GM18502 (cell line): ENCODE results near the gene NR3C1.

ENCODE experiments used
- ATAC-seq: cut with Tn5 transposase; IDR thresholded peaks from one replicate; pipeline ENCODE4 v1.9.1; 2021; ENCODE audit warnings: mild to moderate bottlenecking; ENCODE audit not compliant: unreplicated experiment, poor library complexity

Gene NR3C1

DNA sequence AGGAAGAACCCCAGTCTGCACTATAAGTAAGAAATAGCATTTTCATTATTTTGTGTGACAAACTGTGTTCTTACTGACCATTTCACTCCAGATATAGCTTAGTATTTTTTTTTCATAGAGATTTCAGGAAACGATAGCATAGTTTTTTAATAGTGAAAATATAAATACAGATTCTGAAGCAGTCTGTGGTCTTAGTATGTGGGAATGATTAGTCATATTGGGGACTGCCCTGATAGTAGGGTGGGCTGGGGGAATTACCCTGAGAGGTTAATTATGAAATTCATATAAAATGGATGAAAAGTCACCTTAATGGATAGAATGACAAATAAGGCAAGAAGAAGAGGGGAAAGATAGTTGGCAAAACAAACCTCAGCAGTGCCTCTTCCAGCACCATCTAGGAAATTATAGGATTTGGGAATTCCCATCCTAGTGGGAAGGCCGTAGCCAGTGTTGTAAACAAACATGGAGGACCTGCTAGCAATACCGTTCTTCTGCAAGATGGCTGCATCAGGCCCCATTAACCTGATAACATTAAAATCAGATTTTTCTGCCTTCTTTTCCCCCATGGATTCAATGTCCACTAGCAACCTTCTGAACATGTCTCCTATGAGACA, 23.7 kb upstream of the NR3C1 start:
- peak; percentile 65 for ATAC-seq

DNA sequence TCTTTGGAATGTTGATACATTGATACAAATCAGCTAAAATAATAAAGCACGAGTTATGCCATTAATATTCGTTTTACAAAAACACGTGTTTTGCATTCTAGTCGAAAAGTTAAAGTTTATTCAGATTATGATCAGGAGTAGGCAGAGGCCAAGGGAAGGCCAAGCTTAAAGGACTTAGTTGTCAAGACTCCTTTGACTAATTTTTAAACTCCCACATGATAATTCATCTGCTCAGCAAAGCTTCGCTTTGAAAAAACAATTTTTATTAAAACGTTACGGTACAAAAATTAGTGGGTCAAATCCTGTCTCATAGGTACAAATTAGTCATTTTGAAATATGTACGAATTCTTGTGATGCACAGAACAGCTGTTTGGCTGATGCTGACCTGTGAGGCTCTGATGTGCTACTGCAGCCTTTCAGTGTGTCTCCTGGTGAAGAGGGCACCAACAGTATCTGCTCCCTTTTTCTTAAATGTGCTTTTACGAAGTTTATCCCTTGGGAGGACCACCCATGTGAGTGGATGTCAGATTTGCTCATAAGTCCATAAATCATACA, 23.0 kb upstream of the NR3C1 start:
- peak; percentile 82 for ATAC-seq

- ATAC-seq, result no peak
Observed at GRCh38 chr5:143425835-143426234, 22.3 kb upstream of the NR3C1 start.

DNA sequence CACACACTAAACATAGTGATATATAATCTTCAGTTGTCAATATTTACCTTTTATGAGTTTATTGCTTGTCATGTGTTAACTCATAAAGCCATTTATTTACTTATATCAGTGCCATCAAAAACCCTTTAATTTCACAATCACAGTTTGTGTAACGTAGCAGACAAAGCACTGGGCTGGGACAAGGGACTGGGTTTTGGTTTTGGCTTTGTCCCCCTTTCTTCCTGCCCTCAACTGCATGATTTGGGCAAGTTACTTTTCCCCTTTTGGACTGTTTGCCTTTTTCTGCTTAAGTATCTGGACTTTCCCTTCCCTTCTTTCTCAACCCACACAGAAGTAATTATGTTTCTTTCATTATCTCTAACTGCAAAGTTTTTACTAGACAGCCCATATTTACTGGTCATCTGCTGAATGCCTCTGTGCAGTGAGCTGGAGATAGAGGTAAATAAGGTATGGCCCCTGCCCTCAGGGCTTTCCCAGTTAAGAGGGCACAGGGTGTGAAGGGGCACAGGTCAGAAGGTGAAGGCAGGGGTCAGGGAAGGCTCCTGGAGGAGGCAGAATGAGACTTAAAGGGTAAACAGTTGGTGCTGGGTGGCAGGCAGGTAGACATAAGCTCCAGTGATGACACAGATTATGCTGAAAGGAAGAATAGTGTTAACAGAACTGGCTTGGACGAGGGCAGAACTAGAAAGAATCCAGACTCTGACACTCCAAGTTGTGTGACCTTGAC, 14.8 kb upstream of the NR3C1 start:
- peak; percentile 57 for ATAC-seq

DNA sequence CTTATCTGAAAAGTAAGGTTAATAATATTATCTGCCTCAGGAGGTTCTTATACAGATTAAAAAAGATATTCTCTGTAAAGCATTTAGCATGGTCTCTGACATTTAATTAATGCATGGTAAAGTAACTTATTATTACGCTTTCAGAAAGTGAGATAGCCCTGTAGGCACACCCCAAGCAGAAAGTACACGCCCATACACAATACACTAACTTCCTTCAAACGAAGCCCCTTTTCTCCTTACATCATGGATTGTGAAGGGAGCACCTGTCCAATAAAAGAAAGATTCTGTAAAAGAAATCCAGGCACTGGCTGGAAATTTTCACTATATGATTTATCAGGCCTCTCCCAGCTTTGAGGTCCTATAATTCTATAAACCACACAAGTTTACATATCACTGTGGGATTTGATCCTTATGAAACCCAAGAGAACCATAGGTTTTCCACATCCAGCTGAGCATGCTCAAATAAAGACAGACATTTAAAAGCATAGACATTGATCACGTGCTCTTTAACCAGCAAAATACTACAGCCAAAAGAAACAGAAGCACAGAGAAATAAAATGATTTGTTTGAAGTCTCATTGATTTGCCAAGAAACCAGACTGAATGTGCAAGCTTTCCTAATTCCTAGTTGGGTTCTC, 14.1 kb upstream of the NR3C1 start:
- ATAC-seq, result no peak

DNA sequence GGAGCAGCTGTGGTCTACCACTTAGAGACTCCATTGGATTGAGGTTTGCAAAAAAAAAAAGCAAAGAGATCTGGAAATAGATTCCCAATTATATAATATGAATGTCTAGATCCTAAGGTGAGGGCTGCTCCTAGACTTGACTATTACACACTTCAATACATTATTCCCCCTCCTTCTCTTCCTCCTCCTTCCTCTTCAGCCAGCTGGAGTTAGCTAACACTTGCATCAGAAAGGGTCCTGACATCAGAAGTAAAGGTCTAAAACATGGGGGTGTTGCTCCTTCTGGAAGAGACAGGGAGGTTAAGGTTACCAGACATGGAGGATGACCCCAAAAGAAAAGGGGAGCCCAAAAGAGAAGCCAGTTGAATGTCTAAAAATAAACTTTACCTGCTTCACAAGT, 12.9 kb upstream of the NR3C1 start:
- ATAC-seq, result no peak

DNA sequence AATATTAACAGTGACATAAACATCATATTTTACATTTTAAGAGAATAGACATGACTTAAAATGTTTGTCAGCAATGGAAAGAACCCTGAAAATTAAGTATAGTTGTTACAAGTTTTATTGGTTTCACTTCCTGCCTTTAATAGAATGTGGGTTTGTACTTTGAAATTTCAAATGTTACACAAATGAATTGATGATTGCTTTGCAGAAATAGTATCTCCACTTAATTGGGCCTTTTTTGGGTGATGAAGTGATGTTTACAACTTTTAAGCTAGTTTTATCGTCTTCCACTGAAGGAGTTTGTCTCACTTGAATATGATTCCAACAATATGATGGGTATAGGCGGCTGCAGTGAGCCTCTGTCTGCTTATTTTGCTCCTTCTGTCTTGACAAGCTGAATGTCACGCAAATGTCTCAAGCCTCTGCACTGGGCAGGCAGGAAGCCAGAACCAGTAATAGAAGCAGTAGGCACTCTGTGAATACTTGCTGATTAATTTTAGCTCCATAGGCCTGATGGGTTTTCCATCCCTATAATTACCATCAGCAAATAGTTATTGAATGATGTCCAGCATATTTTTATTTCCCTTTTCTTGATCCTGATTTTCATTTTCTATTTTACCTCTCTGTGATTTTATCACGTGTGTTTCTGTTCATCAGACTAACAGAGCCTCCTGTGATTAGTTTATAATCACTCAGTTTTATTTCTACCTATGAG, 10.6 kb upstream of the NR3C1 start:
- ATAC-seq, result peak; percentile 78

- no peak for ATAC-seq
Observed at GRCh38 chr5:143412661-143413342, 9.3 kb upstream of the NR3C1 start.

DNA sequence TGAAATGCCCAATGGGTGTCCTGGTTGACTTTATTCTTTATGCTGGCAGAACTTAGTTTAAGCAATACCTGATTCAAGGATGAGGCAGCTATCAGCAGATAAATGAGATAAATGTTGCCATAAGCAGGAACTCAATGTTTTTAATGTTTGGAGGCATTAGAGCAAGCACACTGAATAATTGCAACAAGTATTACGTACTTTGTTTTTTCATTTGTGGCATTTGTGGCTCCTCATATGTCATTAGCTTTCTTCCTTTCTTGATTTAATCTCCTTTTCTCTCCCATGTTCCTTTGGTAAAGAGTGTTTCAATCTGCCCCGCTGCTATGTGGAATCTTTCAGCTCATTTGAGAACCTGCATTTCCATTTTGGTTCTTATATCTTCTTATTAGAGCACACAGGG, 6.4 kb upstream of the NR3C1 start:
- ATAC-seq, result no peak

DNA sequence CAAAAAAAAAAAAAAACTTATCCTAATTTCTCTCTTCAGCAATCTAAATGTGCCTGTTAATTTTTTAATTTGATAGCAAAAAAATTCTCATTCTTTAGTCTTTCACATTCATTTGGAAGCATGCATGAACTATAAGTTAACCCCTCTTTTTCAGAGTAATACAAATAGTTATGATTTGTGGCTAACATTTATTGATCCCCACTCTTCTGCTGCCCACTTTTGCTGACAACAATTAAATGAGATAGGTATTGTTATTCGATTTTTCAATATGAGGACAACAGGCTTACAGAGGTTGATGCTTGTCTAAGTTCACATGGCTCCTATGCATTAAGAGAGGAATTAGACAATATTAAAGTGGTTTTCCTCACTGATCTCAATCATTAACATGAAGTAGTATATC, 2.9 kb upstream of the NR3C1 start:
- no peak for ATAC-seq

- no peak for ATAC-seq
Observed at GRCh38 chr5:143405849-143406098, 2.3 kb upstream of the NR3C1 start.

- peak; percentile 32 for ATAC-seq
Observed at GRCh38 chr5:143405063-143405848, 1.8 kb upstream of the NR3C1 start.

DNA sequence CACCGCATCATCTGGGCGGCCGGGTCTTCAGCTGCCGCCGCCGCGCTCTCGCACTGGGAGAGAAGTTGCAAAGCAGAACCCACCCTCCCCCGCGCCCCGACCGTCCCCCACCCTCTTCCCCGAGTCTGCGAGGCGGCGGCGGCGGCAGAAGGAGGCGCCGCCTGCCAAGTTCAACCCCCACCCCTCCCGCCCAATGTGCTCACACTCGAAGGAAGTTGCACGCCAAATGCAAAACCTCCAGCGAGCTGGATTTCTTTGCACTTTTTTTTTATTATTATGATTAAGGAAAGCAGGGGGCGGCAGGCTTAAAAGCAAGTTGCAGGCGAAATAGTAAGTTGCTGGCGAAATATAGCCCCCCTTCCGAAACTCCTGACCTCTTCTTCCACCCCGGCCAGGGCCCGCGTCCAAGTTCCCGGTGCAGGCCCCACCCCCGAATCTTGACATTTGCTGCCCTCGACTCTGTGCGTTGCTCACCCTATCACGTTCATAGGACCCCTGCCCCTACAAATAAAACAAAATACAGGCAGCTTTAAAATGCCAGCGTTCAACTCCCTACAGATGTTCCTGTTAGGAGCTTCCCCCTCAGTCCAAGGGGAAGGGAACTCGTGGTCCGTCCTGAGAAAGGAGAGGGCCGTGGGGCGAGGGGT, 1.1 kb upstream of the NR3C1 start:
- peak; percentile 24 for ATAC-seq

DNA sequence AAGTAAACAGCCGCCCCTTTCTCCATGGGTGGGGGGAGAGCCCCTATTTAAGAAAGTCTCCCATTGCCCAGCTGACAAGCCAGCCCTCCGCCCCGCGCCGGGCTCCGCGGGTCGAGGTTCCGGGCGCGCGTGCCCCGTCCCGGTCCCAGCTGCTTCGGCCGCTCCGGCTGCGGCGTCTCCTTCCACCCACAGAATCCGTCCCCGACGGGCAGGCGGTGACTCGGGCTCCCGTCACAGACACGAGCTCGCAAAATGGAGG, 223 bp downstream of the NR3C1 start:
- ATAC-seq, result peak; percentile 13

GRCh38 chr5:143402553-143403333, 743 bp downstream of the NR3C1 start:
- no peak for ATAC-seq

DNA sequence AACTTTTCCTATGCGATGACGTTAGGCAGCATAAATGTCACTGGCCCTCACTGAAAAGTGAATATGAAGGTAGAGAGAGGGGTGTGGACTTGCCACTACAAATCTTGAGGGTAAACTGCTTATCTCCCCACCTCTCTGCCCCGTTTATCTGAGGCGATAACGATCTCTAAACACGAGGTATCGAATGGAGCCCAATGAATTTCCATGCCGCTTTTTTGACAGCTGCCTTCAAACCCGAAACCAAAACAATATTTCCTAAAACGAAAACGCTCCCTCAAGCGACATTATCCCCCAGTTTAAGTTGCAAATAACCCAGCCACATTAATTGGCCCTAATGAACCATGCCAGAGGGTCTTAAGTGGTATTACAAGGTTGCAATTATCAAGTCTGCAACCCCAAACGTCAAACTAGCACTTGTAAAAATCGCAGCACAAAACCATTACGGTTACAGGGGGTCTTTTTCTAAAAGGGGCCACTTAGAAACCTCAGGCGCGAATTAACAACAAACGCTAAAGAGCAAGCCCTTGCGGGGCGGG, 1.4 kb downstream of the NR3C1 start:
- no peak for ATAC-seq

DNA sequence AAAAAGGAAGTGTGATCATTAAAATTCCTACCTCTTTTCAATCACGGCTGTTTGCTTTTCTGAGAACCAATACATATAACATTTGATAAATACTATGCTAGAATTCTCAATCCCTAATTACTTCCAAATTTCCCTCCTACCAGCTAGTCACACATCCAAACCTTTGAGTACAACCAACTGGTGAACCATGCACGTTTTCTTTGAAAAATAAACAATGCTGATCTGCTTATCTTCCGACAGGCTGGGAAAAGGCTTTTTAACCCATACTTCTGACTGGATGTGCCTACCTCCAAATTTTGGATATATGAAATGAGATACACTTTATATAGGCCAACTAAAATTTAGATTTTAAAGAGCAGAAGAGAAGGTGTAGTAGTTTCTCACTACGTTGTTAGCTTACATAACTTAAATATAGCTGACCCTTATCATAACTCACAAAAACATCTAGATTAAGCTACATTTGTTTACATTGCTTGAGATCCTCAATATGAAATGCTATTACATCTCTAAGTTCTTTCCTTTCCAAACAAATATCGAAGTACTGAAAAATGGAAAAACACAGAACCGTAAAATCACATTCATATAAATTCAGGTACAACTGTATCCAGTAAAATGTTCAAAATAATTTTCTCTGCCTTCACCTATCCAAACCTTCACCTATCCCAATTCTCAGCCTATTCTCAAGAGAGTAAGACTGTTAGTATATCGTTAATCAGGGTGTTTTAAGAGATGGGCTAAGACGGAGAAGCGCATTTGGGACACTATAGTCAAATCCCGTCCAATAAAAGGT, 2.1 kb downstream of the NR3C1 start:
- no peak for ATAC-seq
